ENCODE results near the gene FOXJ1. TPM values are rescaled to one million over a fixed set of nuclear protein-coding genes. Genes with fewer than 3 reads are reported as not detected.
A peak's percentile ranks its signal among the peaks of the same experiment; 100 is the strongest.

The FOXJ1 gene
- total RNA-seq, 2 experiments from 2014 or later, result 7.5 to 7.8 TPM

- no peaks in the 10 kb centered on the region for H3K27me3 Mint-ChIP-seq
- peaks cover 35% of the 10 kb centered on the region for H3K36me3 Mint-ChIP-seq
- H3K9me3 Mint-ChIP-seq, result no peaks in the 10 kb centered on the region
- no peak for DNase-seq
- peaks cover 45% of the 10 kb centered on the region for H3K4me1 Mint-ChIP-seq
- no peak overlapping the region for H3K4me3 Mint-ChIP-seq
- peak overlapping the region; percentile 78 for H3K27ac Mint-ChIP-seq
Measured at GRCh38 chr17:76152591-76152990, 11.5 kb upstream of the FOXJ1 start.

GRCh38 chr17:76151896-76152454 lies 10.9 kb upstream of the FOXJ1 start:
- Mint-ChIP-seq H3K27ac (peak overlapping the region; percentile 78), H3K4me1 (peaks cover 49% of the 10 kb centered on the region), H3K36me3 (peaks cover 38% of the 10 kb centered on the region), H3K4me3 (no peak overlapping the region), H3K27me3 (no peaks in the 10 kb centered on the region), H3K9me3 (no peaks in the 10 kb centered on the region)
- no peak for DNase-seq

DNA sequence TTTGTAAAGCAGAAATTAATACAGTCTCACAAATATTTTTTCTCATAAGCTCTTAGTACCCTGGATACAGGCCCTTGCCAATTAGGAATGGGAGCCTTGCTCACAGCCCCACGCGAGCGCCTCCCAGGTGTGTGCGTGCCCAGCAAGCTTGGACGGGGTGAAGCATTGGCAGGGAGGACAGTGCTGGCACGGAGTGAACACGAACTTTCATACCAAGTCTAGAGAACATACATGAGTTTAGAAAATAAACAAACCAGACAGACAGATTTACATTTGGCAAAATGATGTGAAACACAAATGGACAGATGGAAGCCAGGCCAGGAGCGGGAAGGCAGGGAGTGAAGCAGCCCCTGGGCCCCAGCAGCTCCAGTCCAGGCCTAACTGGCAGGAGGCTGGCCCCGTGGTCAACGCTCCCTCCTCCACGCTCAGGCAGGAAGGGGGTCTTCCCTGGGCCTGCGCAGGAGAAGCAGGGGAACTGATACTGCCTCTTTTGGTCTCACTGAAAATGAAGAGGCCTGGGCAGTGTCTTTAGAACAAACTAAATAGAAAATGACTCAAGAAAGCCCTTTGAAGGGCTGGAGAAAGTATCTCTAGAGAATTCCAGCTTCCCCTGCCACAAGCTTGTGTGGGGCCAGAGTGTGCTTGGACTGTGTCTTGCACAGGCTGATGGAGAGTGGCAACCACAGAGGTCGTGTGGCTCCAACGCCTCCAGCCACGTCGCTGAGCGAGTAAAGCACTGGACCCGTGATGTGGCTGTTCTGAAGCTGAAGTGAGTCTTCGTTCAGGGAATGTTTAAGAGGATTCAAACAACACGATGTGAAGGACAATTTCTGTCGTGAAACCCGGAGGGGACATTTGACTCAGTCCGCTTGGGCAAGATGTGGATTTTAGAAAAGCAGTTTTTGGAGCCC lies 9.9 kb upstream of the FOXJ1 start:
- H3K36me3 Mint-ChIP-seq, result peaks cover 41% of the 10 kb centered on the region
- no peak overlapping the region for H3K4me3 Mint-ChIP-seq
- DNase-seq, result no peak
- no peaks in the 10 kb centered on the region for H3K9me3 Mint-ChIP-seq
- H3K27me3 Mint-ChIP-seq, result no peaks in the 10 kb centered on the region
- H3K4me1 Mint-ChIP-seq, result peaks cover 57% of the 10 kb centered on the region
- H3K27ac Mint-ChIP-seq, result peak overlapping the region; percentile 78

DNA sequence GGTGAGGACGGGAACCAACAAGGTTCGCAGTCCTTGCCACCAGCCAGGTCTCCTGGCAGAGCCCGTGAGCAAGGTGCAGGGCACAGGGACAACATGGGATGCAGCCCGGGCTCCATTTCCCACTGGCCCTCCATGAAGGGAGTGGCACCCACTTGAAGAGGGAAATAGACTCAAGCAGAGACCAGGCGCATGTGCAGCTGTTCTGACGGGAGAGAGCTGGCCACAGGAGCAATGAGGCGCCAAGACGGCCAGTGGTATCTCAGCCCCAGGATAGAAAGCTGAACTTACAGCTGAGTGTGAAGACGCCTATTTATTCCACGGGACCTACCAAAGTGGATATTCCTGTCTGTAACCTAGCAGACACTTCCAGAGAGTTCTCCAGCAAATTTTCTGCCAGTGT lies 8.2 kb upstream of the FOXJ1 start:
- H3K27ac Mint-ChIP-seq, result no peak overlapping the region
- no peak overlapping the region for H3K4me3 Mint-ChIP-seq
- peaks cover 66% of the 10 kb centered on the region for H3K4me1 Mint-ChIP-seq
- no peaks in the 10 kb centered on the region for H3K9me3 Mint-ChIP-seq
- H3K27me3 Mint-ChIP-seq, result no peaks in the 10 kb centered on the region
- DNase-seq, result no peak
- H3K36me3 Mint-ChIP-seq, result peaks cover 45% of the 10 kb centered on the region

DNA sequence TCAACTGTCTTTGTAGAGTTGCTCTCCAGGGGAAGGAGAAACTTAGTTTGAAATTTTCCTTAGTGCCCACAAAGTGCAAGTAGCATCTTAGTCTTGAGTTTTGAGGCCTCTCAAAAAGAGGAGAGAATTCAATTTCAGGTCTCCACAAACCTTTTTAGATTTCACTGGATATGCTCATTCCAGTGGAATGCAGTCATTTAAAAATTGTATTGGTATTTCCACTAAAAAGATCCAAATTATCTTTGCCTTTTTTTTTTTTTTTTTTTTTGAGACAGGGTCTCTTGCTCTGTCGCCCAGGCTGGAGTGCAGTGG lies 6.9 kb upstream of the FOXJ1 start:
- Mint-ChIP-seq H3K9me3 (no peaks in the 10 kb centered on the region), H3K4me1 (peaks cover 65% of the 10 kb centered on the region), H3K4me3 (no peak overlapping the region), H3K27me3 (no peaks in the 10 kb centered on the region), H3K36me3 (peaks cover 42% of the 10 kb centered on the region), H3K27ac (no peak overlapping the region)
- no peak for DNase-seq

GRCh38 chr17:76147211-76148014 lies 6.4 kb upstream of the FOXJ1 start:
- H3K36me3 Mint-ChIP-seq, result peaks cover 40% of the 10 kb centered on the region
- H3K4me1 Mint-ChIP-seq, result peaks cover 65% of the 10 kb centered on the region
- no peaks in the 10 kb centered on the region for H3K9me3 Mint-ChIP-seq
- H3K4me3 Mint-ChIP-seq, result no peak overlapping the region
- no peak for DNase-seq
- H3K27ac Mint-ChIP-seq, result peak overlapping the region; percentile 93
- H3K27me3 Mint-ChIP-seq, result no peaks in the 10 kb centered on the region

GRCh38 chr17:76146053-76146851 lies 5.2 kb upstream of the FOXJ1 start:
- Mint-ChIP-seq H3K9me3 (no peaks in the 10 kb centered on the region), H3K36me3 (peaks cover 28% of the 10 kb centered on the region), H3K27me3 (no peaks in the 10 kb centered on the region), H3K4me3 (peak overlapping the region; percentile 61), H3K27ac (peak overlapping the region; percentile 93), H3K4me1 (peaks cover 64% of the 10 kb centered on the region)
- DNase-seq, result no peak

- peak overlapping the region; percentile 93 for H3K27ac Mint-ChIP-seq
- DNase-seq, result peak; percentile 58
- no peaks in the 10 kb centered on the region for H3K9me3 Mint-ChIP-seq
- peaks cover 63% of the 10 kb centered on the region for H3K4me1 Mint-ChIP-seq
- peak overlapping the region; percentile 61 for H3K4me3 Mint-ChIP-seq
- no peaks in the 10 kb centered on the region for H3K27me3 Mint-ChIP-seq
- peaks cover 22% of the 10 kb centered on the region for H3K36me3 Mint-ChIP-seq
Measured at GRCh38 chr17:76145231-76146052, 4.4 kb upstream of the FOXJ1 start.

GRCh38 chr17:76142585-76143041 lies 1.6 kb upstream of the FOXJ1 start:
- Mint-ChIP-seq H3K4me3 (peak overlapping the region; percentile 11), H3K9me3 (no peaks in the 10 kb centered on the region), H3K4me1 (peaks cover 67% of the 10 kb centered on the region), H3K27ac (peak overlapping the region; percentile 93), H3K36me3 (peaks cover 19% of the 10 kb centered on the region), H3K27me3 (no peaks in the 10 kb centered on the region)
- no peak for DNase-seq

GRCh38 chr17:76142039-76142584 lies 1.1 kb upstream of the FOXJ1 start:
- Mint-ChIP-seq H3K27me3 (no peaks in the 10 kb centered on the region), H3K9me3 (no peaks in the 10 kb centered on the region), H3K36me3 (peaks cover 14% of the 10 kb centered on the region), H3K27ac (peak overlapping the region; percentile 93), H3K4me1 (peaks cover 63% of the 10 kb centered on the region), H3K4me3 (peak overlapping the region; percentile 71)
- no peak for DNase-seq

DNA sequence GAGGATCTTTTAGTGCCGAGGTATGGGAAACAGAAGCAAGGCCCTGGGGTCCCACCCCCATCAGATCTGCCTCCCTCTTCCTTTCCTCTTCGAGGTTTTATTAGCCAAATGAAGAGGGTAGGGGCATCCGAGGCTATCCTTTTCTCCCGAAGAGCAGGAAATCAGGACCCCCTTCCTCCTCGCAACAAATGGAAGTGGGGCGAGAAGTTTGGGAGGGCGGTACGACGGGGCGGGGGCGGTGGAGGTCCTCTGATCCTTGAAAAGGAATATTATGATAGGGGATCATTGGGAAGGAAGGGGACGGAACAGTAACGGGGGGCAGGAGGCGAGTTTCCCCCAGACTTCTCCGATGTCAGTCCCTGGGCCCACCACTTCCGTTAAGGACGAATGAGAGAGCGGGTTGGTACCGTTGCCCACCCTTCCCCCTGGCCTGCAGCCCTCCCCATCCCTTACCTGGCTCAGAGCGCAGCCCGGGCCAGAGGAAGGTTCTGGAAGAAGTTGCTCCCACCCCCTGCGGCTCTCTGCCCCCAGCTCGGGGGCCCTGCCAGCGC lies 309 bp downstream of the FOXJ1 start:
- H3K9me3 Mint-ChIP-seq, result no peaks in the 10 kb centered on the region
- H3K4me3 Mint-ChIP-seq, result peak overlapping the region; percentile 71
- no peaks in the 10 kb centered on the region for H3K27me3 Mint-ChIP-seq
- DNase-seq, result no peak
- H3K27ac Mint-ChIP-seq, result peak overlapping the region; percentile 34
- H3K36me3 Mint-ChIP-seq, result peaks cover 3% of the 10 kb centered on the region
- H3K4me1 Mint-ChIP-seq, result peaks cover 60% of the 10 kb centered on the region

DNA sequence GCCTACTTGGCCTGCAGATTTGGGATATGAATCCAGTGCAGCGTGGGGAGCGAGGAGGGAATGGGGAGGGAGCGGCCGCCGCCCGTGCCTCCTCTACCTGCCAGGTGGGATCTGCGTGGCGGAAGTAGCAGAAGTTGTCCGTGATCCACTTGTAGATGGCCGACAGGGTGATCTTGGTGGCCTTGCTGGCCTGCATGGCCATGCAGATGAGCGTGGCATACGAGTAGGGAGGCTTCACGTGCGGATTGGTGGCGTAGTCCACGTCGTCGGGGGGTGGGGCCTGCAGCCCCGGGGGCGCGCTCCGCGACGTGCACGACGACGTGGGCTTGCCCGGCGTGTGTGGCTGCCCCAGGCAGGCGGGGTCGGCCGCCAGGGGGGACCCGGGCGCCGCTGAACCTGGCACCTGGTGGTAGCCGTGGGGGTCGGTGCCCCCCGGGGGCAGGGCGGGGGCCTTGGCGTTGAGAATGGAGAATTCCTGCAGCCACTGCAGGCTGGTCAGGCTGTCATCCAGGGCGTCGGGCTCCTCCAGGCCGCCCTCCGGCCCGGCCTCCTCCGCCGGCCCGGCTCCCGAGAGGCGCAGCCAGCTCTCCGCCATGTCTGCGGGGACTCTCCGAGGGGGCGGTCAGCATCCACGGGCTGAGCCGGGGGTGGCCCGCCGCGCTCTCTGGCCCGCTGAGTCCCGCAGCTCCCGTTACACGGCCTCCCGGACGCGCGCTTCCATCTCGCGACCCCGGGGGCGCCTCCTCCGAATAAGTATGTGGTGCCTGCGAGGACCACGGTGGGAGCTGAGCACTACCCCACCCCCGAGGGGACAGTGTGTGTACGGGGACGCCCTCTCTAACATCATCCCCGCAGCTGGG lies 1.0 kb downstream of the FOXJ1 start:
- peak overlapping the region; percentile 64 for H3K27ac Mint-ChIP-seq

More for the DNA sequence above, 1.0 kb downstream of the FOXJ1 start:
- no peaks in the 10 kb centered on the region for H3K9me3 Mint-ChIP-seq
- H3K27me3 Mint-ChIP-seq, result no peaks in the 10 kb centered on the region
- peak; percentile 78 for DNase-seq
- peaks cover 59% of the 10 kb centered on the region for H3K4me1 Mint-ChIP-seq
- H3K4me3 Mint-ChIP-seq, result peak overlapping the region; percentile 77
- no peaks in the 10 kb centered on the region for H3K36me3 Mint-ChIP-seq
